ENCODE results near the gene CXorf58. TPM values are rescaled to one million over a fixed set of nuclear protein-coding genes. Genes with fewer than 3 reads are reported as not detected.
"Not testable (repeated sequence)": the region's sequence is repeated elsewhere in the genome, so short reads cannot be mapped to it uniquely, and the experiment has no call there.

The CXorf58 gene
- 0.04 TPM for total RNA-seq
- under 1 TPM in 2 of 8 donors, not detected in 6; 0.09 to 0.10 TPM for polyA plus RNA-seq (ENCODE audit: insufficient read depth in 1 of 8, insufficient read length in 8 of 8, low replicate concordance in 1 of 8)
- long read RNA-seq, donor 1 = 0 reads
- long read RNA-seq, donor 2 = 0 reads
- long read RNA-seq, donor 3 = 0 reads
- long read RNA-seq, donor 4 = 0 reads
- long read RNA-seq, donor 5 = 0 reads
- long read RNA-seq, donor 6 = 0 reads
- long read RNA-seq, donor 7 = 0 reads
- long read RNA-seq, donor 8 = 0 reads
- long read RNA-seq, donor 9 = 0 reads
- long read RNA-seq, donor 10 = 0 reads
- long read RNA-seq, donor 11 = 0 reads

- no peaks in the 10 kb centered on the region for H3K4me1 ChIP-seq (ENCODE audit: control insufficient read depth, insufficient read depth, low read length)
- DNase-seq = peak; percentile 97
- 30% methylated on average over 80 of the region's 81 CpGs for WGBS (ENCODE audit: insufficient coverage)
- no peaks in the 10 kb centered on the region for H3K9me3 ChIP-seq (replicated peaks; ENCODE audit: control insufficient read depth, low read depth, low read length)
- H3K4me3 ChIP-seq (ENCODE audit: low read length) = peak within 1 kb of the TSS; percentile 70
- peaks cover 20% of the 10 kb centered on the region for H3K27me3 ChIP-seq (ENCODE audit: control insufficient read depth, insufficient read depth, low read length)
- no peaks in the 10 kb centered on the region for H3K36me3 ChIP-seq (ENCODE audit: control insufficient read depth, insufficient read depth, low read length)
- peak within 1 kb of the TSS; percentile 94 for H3K27ac ChIP-seq (ENCODE audit: low read length)
Measured at GRCh38 chrX:23907498-23908218, at the start of gene CXorf58, which contains the start of gene APOO. TSS of gene CXorf58 (plus strand) at chrX:23908006. CDS start at chrX:23910303, 2,297 bp downstream. TSS of gene APOO (minus strand) at chrX:23907938. CDS start at chrX:23907702, 236 bp downstream.

GRCh38 chrX:23859238-23859637, 48.6 kb upstream of the CXorf58 start:
- not testable (repeated sequence) for H3K4me3 ChIP-seq (ENCODE audit: low read length); H3K27ac ChIP-seq (ENCODE audit: low read length); H3K36me3 ChIP-seq (ENCODE audit: control insufficient read depth, insufficient read depth, low read length); DNase-seq; H3K4me1 ChIP-seq (ENCODE audit: control insufficient read depth, insufficient read depth, low read length); H3K9me3 ChIP-seq (replicated peaks; ENCODE audit: control insufficient read depth, low read depth, low read length)
- H3K27me3 ChIP-seq (ENCODE audit: control insufficient read depth, insufficient read depth, low read length) = peaks cover 19% of the 10 kb centered on the region
- 70% methylated on average over 2 of the region's 7 CpGs for WGBS (ENCODE audit: insufficient coverage)

GRCh38 chrX:23861215-23861896, 46.5 kb upstream of the CXorf58 start:
- Histone ChIP-seq H3K4me3 (ENCODE audit: low read length) (no peak overlapping the region), H3K27ac (ENCODE audit: low read length) (no peak overlapping the region), H3K4me1 (ENCODE audit: control insufficient read depth, insufficient read depth, low read length) (no peaks in the 10 kb centered on the region), H3K9me3 (replicated peaks; ENCODE audit: control insufficient read depth, low read depth, low read length) (no peaks in the 10 kb centered on the region), H3K36me3 (ENCODE audit: control insufficient read depth, insufficient read depth, low read length) (no peaks in the 10 kb centered on the region), H3K27me3 (ENCODE audit: control insufficient read depth, insufficient read depth, low read length) (peaks cover 21% of the 10 kb centered on the region)
- WGBS (ENCODE audit: insufficient coverage) = 86% methylated on average over 1 of the region's 6 CpGs
- no peak for DNase-seq

- peaks cover 21% of the 10 kb centered on the region for H3K27me3 ChIP-seq (ENCODE audit: control insufficient read depth, insufficient read depth, low read length)
- not testable (repeated sequence) for H3K4me1 ChIP-seq (ENCODE audit: control insufficient read depth, insufficient read depth, low read length); H3K4me3 ChIP-seq (ENCODE audit: low read length); H3K27ac ChIP-seq (ENCODE audit: low read length); H3K36me3 ChIP-seq (ENCODE audit: control insufficient read depth, insufficient read depth, low read length); H3K9me3 ChIP-seq (replicated peaks; ENCODE audit: control insufficient read depth, low read depth, low read length); DNase-seq
- 40% methylated on average over 1 of the region's 2 CpGs for WGBS (ENCODE audit: insufficient coverage)
Measured at GRCh38 chrX:23861952-23862351, 45.9 kb upstream of the CXorf58 start.

- Histone ChIP-seq H3K4me1 (ENCODE audit: control insufficient read depth, insufficient read depth, low read length) (no peaks in the 10 kb centered on the region), H3K9me3 (replicated peaks; ENCODE audit: control insufficient read depth, low read depth, low read length) (no peaks in the 10 kb centered on the region), H3K27ac (ENCODE audit: low read length) (no peak overlapping the region), H3K27me3 (ENCODE audit: control insufficient read depth, insufficient read depth, low read length) (peaks cover 17% of the 10 kb centered on the region), H3K4me3 (ENCODE audit: low read length) (no peak overlapping the region), H3K36me3 (ENCODE audit: control insufficient read depth, insufficient read depth, low read length) (no peaks in the 10 kb centered on the region)
- 85% methylated on average over 3 of the region's 5 CpGs for WGBS (ENCODE audit: insufficient coverage)
- DNase-seq = no peak
Measured at GRCh38 chrX:23864742-23865326, 43.0 kb upstream of the CXorf58 start.

GRCh38 chrX:23870041-23870440, 37.8 kb upstream of the CXorf58 start:
- no peaks in the 10 kb centered on the region for H3K4me1 ChIP-seq (ENCODE audit: control insufficient read depth, insufficient read depth, low read length)
- no peak overlapping the region for H3K27ac ChIP-seq (ENCODE audit: low read length)
- no peaks in the 10 kb centered on the region for H3K36me3 ChIP-seq (ENCODE audit: control insufficient read depth, insufficient read depth, low read length)
- no peak for DNase-seq
- no peaks in the 10 kb centered on the region for H3K9me3 ChIP-seq (replicated peaks; ENCODE audit: control insufficient read depth, low read depth, low read length)
- WGBS (ENCODE audit: insufficient coverage) = 91% methylated on average over 1 of the region's 2 CpGs
- peaks cover 7% of the 10 kb centered on the region for H3K27me3 ChIP-seq (ENCODE audit: control insufficient read depth, insufficient read depth, low read length)
- H3K4me3 ChIP-seq (ENCODE audit: low read length) = no peak overlapping the region

GRCh38 chrX:23871905-23872546, 35.8 kb upstream of the CXorf58 start:
- peak; percentile 54 for DNase-seq
- 66% methylated on average over 2 of the region's 4 CpGs for WGBS (ENCODE audit: insufficient coverage)

GRCh38 chrX:23879380-23880090, 28.3 kb upstream of the CXorf58 start:
- no peak for DNase-seq
- WGBS (ENCODE audit: insufficient coverage) = no CpG with 5 or more reads among the region's 2 CpGs
- H3K4me3 ChIP-seq (ENCODE audit: low read length) = no peak overlapping the region

More at GRCh38 chrX:23871905-23872546, 35.8 kb upstream of the CXorf58 start:
- Histone ChIP-seq H3K27me3 (ENCODE audit: control insufficient read depth, insufficient read depth, low read length) (peaks cover 7% of the 10 kb centered on the region), H3K9me3 (replicated peaks; ENCODE audit: control insufficient read depth, low read depth, low read length) (no peaks in the 10 kb centered on the region), H3K4me3 (ENCODE audit: low read length) (no peak overlapping the region), H3K27ac (ENCODE audit: low read length) (no peak overlapping the region), H3K4me1 (ENCODE audit: control insufficient read depth, insufficient read depth, low read length) (no peaks in the 10 kb centered on the region), H3K36me3 (ENCODE audit: control insufficient read depth, insufficient read depth, low read length) (no peaks in the 10 kb centered on the region)

GRCh38 chrX:23883737-23884354, 24.0 kb upstream of the CXorf58 start:
- H3K4me3 ChIP-seq (ENCODE audit: low read length) = no peak overlapping the region
- DNase-seq = no peak
- no peaks in the 10 kb centered on the region for H3K9me3 ChIP-seq (replicated peaks; ENCODE audit: control insufficient read depth, low read depth, low read length)
- 49% methylated on average over 5 of the region's 9 CpGs for WGBS (ENCODE audit: insufficient coverage)
- no peak overlapping the region for H3K27ac ChIP-seq (ENCODE audit: low read length)
- no peaks in the 10 kb centered on the region for H3K36me3 ChIP-seq (ENCODE audit: control insufficient read depth, insufficient read depth, low read length)
- H3K4me1 ChIP-seq (ENCODE audit: control insufficient read depth, insufficient read depth, low read length) = no peaks in the 10 kb centered on the region
- H3K27me3 ChIP-seq (ENCODE audit: control insufficient read depth, insufficient read depth, low read length) = peaks cover 24% of the 10 kb centered on the region

More at GRCh38 chrX:23879380-23880090, 28.3 kb upstream of the CXorf58 start:
- no peaks in the 10 kb centered on the region for H3K36me3 ChIP-seq (ENCODE audit: control insufficient read depth, insufficient read depth, low read length)
- peaks cover 18% of the 10 kb centered on the region for H3K27me3 ChIP-seq (ENCODE audit: control insufficient read depth, insufficient read depth, low read length)
- no peaks in the 10 kb centered on the region for H3K9me3 ChIP-seq (replicated peaks; ENCODE audit: control insufficient read depth, low read depth, low read length)
- H3K4me1 ChIP-seq (ENCODE audit: control insufficient read depth, insufficient read depth, low read length) = no peaks in the 10 kb centered on the region
- H3K27ac ChIP-seq (ENCODE audit: low read length) = no peak overlapping the region
